NCI-H1694 treated with DMSO at 0.1 percent for 48 hours (cell line): ENCODE results near the gene CALHM3.

Experiments used
- DNase-seq: peaks from one replicate; lab custom pipeline; 2025; lab: John Stamatoyannopoulos, UW

The CALHM3 gene

GRCh38 chr10:103450201-103450695 is 28.8 kb downstream of the CALHM3 start:
- no peak for DNase-seq

- DNase-seq = no peak
Measured at GRCh38 chr10:103449208-103450144, 29.6 kb downstream of the CALHM3 start.

DNA sequence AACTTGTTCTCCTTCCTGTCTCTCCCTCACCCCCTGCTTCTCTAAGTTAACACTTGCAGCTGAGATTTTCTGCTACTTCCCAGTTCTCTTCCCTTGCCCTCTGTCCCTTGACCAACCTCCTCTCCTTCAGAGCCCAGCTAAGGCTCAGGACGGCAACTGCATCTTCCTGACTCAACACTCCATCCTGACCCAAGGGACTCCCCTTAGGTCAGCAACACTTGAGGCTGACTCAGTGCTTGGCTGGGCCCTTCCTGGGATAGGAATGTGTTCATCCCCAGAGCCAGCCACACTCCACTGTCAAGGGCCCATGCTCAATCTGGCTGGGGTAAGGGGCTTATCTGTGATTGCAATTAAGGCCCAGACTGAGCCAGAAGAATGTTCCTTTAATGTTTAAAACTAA is 30.3 kb downstream of the CALHM3 start:
- DNase-seq = no peak

DNA sequence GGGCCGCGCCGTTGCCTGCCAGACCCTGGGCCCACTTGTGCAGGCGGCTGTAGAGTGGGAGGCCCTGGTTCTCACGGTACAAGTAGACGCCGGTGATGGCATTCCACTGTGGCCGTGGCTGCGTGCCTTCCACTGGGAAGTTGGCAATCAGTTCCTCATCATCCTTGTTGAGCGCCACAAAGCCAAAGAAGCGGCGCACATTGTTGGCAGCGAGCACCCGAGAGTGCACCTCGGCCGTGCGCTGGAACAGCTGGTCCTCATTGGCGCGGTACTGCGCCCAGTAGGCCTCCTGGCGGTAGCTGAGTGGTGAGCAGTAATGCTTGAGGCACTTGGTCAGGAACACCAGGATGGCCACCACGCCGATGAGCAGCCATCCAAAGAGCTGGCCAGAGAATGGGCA is 31.9 kb downstream of the CALHM3 start:
- no peak for DNase-seq

GRCh38 chr10:103445767-103446567 is 33.1 kb downstream of the CALHM3 start:
- no peak for DNase-seq

GRCh38 chr10:103445366-103445765 is 33.7 kb downstream of the CALHM3 start:
- no peak for DNase-seq

DNA sequence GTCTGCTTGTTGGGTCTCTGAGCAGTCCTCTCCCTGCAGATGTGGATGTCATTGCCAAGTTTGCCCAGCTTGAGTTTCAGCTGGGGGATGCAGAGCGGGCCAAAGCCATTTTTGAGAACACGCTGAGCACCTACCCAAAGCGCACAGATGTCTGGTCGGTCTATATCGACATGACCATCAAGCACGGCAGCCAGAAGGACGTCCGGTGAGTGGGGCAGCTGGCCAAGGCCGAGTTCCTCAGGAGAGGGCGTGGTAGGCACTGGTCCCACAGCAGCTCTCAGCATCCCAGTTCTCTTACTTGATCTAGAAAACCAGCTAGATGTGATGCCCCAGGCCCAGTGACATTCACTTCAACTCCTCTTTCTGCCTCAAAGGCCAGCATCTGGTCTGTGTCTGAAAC is 34.6 kb downstream of the CALHM3 start:
- no peak for DNase-seq

DNA sequence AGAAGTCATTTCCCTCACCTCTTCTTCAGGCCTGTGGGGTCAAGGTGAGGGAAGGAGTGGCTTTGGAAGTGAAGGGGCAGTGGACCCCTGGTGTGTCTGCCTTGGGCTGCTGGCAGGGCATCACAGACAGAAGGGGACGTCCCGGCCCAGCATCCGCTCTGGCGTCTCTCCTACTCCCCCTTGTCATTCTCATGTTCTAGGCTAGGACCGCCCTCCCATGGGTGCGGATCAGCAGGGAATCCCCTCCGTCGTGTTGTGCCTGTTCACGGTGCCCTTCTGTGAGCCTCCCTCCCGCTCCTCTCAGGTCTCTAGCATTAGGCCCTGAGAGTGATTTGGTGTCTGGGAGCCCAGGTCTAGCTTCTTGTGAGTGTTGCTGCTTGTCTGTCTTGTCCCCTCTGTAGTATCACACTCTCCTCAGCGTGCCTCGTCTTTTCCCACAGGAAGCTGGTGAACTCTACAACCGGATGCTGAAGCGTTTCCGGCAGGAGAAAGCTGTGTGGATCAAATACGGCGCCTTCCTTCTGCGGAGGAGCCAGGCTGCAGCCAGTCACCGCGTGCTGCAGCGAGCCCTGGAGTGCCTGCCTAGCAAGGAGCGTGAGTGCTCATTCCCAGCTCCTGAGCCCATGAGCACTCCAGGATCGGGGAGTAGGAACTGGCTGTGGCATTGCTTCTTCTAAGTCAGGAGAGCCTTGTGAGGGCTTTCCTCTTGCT is 35.4 kb downstream of the CALHM3 start:
- no peak for DNase-seq

- no peak for DNase-seq
Measured at GRCh38 chr10:103442031-103442461, 37.0 kb downstream of the CALHM3 start.

DNA sequence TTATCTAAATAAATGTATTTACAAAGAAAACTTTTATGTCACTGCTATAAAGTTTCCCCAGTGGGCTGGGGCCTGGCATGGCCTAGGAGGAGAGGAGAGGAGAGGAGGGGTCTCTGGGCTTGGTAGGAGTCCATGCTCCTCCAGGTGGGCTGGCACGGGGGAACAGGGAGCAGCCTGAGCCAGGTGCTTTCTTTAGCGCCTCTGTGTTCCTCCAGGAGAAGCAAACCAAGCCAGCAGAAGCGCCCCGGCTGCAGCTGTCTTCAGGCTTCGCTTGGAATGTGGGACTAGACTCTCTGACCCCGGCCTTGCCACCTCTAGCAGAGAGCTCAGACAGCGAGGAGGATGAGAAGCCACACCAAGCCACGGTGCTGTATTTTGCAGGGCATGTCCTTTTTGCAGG is 37.4 kb downstream of the CALHM3 start:
- DNase-seq = no peak

GRCh38 chr10:103441206-103441605 is 37.8 kb downstream of the CALHM3 start:
- no peak for DNase-seq

- no peak for DNase-seq
Measured at GRCh38 chr10:103440416-103440815, 38.6 kb downstream of the CALHM3 start.

DNA sequence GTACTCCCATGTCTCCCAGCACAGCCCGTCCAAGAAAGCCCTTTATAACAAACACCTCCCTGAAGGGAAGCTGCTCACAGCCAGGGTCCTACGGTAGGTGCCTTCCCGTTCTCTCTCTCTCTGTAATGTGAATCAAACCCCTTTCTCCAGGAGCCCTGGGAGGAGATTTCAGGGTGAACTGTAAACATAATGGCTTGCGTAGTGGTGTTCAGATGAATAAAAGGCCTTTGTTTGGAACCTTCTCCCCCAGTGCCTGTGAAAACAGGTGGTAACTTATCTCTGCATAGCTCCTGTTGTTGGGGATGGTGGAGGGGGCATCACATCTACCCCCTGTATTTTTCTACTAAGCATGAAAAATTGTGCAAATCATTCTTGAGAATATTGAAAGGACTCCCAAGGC is 39.3 kb downstream of the CALHM3 start:
- DNase-seq = no peak

DNA sequence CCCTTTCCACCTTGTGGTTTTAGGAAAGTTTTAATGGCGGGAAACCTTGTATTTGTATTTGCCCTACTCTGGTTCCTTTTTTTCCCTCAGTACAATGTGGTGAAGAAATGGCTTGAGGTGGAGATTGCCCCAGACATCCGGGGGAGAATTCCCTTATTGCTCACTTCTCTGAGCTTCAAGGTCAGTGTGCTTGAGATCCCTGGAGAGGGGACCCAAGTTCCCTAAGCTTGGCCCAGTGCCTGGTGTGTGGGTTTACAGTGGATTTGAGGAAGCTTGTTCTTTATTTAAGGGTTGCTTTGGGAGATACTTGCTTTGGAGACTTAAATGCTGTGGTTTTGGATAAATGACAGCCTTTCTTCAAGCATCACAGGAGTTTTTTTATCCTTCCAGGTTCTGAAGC is 45.2 kb downstream of the CALHM3 start:
- DNase-seq = no peak

DNA sequence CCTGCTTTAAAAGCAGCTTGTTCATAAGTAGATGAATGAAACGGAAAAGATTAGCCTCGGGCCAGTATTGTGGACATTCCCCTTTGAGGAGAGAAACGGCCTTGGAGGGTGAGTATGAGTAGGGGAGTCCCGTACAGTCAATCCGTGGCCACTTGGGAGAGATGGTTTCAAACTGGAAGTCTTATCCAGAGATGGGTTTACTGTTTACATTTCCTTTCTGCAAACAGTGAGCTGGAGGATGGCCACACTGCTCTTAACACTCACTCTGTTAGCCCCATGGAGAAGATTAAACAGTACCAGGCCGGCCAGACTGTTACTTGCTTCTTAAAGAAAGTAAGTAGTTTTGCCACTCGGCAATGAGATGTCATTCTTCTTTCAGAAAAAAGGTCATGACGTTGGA is 47.1 kb downstream of the CALHM3 start:
- DNase-seq = no peak

- no peak for DNase-seq
Measured at GRCh38 chr10:103429647-103430046, 49.4 kb downstream of the CALHM3 start.

DNA sequence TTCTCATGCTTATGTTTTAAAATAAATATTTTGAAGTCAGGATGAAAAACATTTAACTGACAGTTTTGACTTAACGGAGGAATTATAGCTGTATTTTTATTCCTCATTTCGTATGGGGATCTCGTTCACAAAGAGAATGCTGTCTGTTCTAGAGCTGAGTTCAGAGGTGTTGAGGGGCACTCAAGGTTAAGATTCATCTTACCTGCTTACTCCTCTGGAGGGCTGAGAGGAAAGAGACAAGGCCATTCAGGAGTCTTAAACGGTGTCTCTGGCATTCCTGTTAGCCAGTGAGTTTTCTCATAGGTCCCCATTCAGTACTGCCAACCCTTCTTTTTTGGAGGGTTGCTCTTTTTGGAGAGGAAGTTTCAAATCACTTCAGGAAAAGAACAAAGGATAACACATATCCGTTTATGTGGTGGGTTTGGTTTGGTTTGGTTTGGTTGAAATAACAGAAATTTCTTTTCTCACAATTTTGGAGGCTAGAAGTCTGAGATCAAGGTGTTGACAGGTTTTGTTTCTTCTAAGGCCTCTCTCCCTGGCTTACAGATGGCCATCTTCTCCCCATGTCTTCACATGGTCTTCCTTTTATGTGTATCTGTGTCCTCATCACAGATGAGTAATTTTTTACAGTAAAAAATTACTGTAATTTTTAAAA is 49.9 kb downstream of the CALHM3 start:
- DNase-seq = no peak

DNA sequence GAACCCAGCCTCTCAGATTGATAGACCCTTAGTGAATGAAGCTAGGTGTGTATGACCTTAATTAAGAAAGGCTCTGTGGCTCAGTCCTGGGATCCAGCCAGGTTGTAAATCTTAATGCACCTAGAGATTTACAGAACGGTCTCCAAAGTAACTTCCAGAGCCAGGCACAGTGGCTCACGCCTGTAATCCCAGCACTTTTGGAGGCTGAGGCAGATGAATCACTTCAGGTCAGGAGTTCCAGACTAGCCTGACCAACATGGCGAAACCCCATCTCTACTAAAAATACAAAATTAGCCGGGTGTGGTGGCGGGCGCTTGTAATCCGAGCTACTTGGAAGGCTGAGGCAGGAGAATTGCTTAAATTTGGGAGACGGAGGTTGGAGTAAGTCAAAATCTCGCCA is 51.2 kb downstream of the CALHM3 start:
- DNase-seq = no peak

DNA sequence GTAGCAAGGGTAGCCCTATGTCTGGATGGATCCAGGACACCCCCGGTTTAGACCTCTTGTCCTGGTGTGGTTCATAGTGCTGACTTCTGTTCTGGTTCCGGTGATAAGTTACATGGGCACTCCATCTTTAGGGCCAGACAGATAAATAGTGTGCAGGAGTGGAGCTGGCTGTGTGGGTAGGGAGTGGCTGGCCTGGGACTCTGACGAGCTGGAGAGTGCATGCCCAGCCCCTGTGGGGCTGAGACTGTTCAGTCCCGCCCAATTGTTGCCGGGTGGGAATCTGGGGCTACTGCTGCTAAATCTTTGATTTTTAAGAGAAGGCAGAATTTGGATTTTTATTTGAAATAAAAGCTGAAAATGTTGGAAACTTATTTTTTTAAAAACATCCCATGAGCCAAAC is 55.3 kb downstream of the CALHM3 start:
- DNase-seq = no peak
